K562 treated with DMSO at 1 percent for 4 hours (cell line): Measurements from ENCODE around the gene LRRK2. TPM values are rescaled to one million over a fixed set of nuclear protein-coding genes. Genes with fewer than 3 reads are reported as not detected.

Source experiments
- total RNA-seq: library from RNA; unstranded; fragments of 300-600 nt; gene quantifications from 2 replicates; pipeline ENCODE4 v1.2.3, GENCODE V29; 2022; ENCODE audit not compliant: insufficient read depth

The LRRK2 gene
- 0.39 TPM in 1 of 2 replicates, not detected in the other for total RNA-seq

GRCh38 chr12:40224439-40225291, at the start of gene LRRK2:
Gene LRRK2 (plus strand): TSS chr12:40224997. CDS start chr12:40225132, 135 bp downstream.

Other genes starting within 250 kb of the LRRK2 start
- 5.0 and 6.4 TPM in 2 replicates for gene SLC2A13, start 118.9 kb upstream of the LRRK2 start, total RNA-seq